Suprapubic skin (tissue), 4 donors: Measurements from ENCODE around the gene RNF114. TPM values are rescaled to one million over a fixed set of nuclear protein-coding genes. Genes with fewer than 3 reads are reported as not detected.

ENCODE experiments used
- DNase-seq, 2 donors: peaks; one replicate each; pipeline ENCODE4 v3.0.0-alpha.2; 2019; ENCODE audit warnings: low spot score in 2 of 2
- H3K27ac ChIP-seq: fragments of 200-600 bp; sonication (generic); one replicate; pipeline ENCODE4 v1.5.1; 2019
- H3K27me3 ChIP-seq: fragments of 200-600 bp; sonication (generic); one replicate; pipeline ENCODE4 v1.5.1; 2019
- H3K36me3 ChIP-seq: fragments of 200-600 bp; sonication (generic); one replicate; pipeline ENCODE4 v1.5.1; 2019
- H3K4me1 ChIP-seq: fragments of 200-600 bp; sonication (generic); one replicate; pipeline ENCODE4 v1.5.1; 2019
- H3K4me3 ChIP-seq: fragments of 200-600 bp; sonication (generic); one replicate; pipeline ENCODE4 v1.5.1; 2019; ENCODE audit warnings: mild to moderate bottlenecking
- H3K9me3 ChIP-seq: fragments of 200-600 bp; sonication (generic); one replicate; pipeline ENCODE4 v1.5.1; 2019
- EP300 ChIP-seq: sonication (generic); formaldehyde crosslinking; IDR thresholded peaks from one replicate; pipeline ENCODE4 v1.6.1; 2017; ENCODE audit warnings: antibody characterized with exemption
- POLR2A ChIP-seq, 2 donors: fragments of 450-650 bp; IDR thresholded peaks; one replicate each; pipeline ENCODE4 v1.6.1; 2017; ENCODE audit warnings: antibody characterized with exemption in 2 of 2, mild to moderate bottlenecking in 2 of 2, moderate library complexity in 2 of 2
- POLR2AphosphoS5 ChIP-seq, 3 donors: sonication (generic); formaldehyde crosslinking; IDR thresholded peaks; one replicate each; pipeline ENCODE4 v1.6.1; 2017; ENCODE audit warnings: antibody characterized with exemption in 3 of 3
- WGBS: methylation state at CpG from one replicate; pipeline ENCODE4 v1.1.5; 2018; 5-methylcytosine and 5-hydroxymethylcytosine counted together
- total RNA-seq, 4 donors: library from RNA; depleted of rRNA; stranded (reverse); fragments of >200 nt; gene quantifications; one replicate each; pipeline ENCODE4 v1.1.0, GENCODE V29; 2016
- TF ChIP-seq, protein P1 (sequence below), 2 donors: fragments of 200-600 bp in 1 of 2; fragments of 450-650 bp in 1 of 2; sonication (generic) in 1 of 2; IDR thresholded peaks; one replicate each; pipeline ENCODE4 v1.5.1; 2016 to 2019; ENCODE audit warnings: antibody characterized with exemption in 2 of 2, mild to moderate bottlenecking in 1 of 2, moderate library complexity in 1 of 2

RNF114 gene
- total RNA-seq, 4 donors from 2014 or later: 134 to 150 (median 138) TPM

- TF ChIP-seq, protein P1, sequence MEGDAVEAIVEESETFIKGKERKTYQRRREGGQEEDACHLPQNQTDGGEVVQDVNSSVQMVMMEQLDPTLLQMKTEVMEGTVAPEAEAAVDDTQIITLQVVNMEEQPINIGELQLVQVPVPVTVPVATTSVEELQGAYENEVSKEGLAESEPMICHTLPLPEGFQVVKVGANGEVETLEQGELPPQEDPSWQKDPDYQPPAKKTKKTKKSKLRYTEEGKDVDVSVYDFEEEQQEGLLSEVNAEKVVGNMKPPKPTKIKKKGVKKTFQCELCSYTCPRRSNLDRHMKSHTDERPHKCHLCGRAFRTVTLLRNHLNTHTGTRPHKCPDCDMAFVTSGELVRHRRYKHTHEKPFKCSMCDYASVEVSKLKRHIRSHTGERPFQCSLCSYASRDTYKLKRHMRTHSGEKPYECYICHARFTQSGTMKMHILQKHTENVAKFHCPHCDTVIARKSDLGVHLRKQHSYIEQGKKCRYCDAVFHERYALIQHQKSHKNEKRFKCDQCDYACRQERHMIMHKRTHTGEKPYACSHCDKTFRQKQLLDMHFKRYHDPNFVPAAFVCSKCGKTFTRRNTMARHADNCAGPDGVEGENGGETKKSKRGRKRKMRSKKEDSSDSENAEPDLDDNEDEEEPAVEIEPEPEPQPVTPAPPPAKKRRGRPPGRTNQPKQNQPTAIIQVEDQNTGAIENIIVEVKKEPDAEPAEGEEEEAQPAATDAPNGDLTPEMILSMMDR (IDR thresholded peaks at IDR 0.05): no peak
- no peak for TF ChIP-seq EP300
- TF ChIP-seq POLR2AphosphoS5 (IDR thresholded peaks at IDR 0.05): no peak
- no peak for TF ChIP-seq POLR2A (IDR thresholded peaks at IDR 0.05)
- H3K36me3 ChIP-seq: peaks cover 44% of the 10 kb centered on the region
- H3K27me3 ChIP-seq: no peaks in the 10 kb centered on the region
- 74% methylated on average over 9 of the region's 9 CpGs for WGBS
- peaks cover 32% of the 10 kb centered on the region for H3K4me1 ChIP-seq
- H3K4me3 ChIP-seq: no peak overlapping the region
- no peak for DNase-seq
- no peak overlapping the region for H3K27ac ChIP-seq
- H3K9me3 ChIP-seq: no peaks in the 10 kb centered on the region
These were observed 46.9 kb upstream of the RNF114 start for GRCh38 chr20:49889001-49889934.

DNA sequence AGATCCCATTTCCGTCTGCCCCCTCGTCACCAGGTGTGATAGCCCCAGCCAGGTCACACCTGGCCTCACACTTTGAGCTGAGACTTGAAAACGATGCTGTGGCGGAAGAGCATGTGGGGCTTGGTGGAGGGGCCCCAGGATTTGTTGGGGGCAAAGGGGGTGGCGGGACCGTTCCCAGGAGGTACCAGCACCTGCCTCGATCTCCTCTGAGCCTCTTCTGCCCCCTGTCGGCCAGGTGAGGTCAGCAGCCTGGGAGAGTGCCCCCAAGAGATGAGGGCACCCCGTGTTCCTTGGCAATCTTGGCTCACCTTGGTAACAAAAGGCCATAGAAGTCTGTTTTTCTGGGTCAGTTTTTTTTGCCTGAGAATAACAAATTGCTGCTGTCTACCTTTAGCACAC lies 46.3 kb upstream of the RNF114 start:
- 66% methylated on average over 9 of the region's 9 CpGs for WGBS
- TF ChIP-seq POLR2A (IDR thresholded peaks at IDR 0.05) (no peak), EP300 (no peak), POLR2AphosphoS5 (IDR thresholded peaks at IDR 0.05) (no peak)
- TF ChIP-seq, protein P1 (IDR thresholded peaks at IDR 0.05): no peak

GRCh38 chr20:49890471-49891361 lies 45.5 kb upstream of the RNF114 start:
- H3K36me3 ChIP-seq: peaks cover 29% of the 10 kb centered on the region
- H3K4me1 ChIP-seq: peaks cover 32% of the 10 kb centered on the region
- WGBS: 69% methylated on average over 18 of the region's 21 CpGs
- H3K9me3 ChIP-seq: no peaks in the 10 kb centered on the region
- TF ChIP-seq, protein P1 (IDR thresholded peaks at IDR 0.05): no peak
- no peak for TF ChIP-seq EP300
- no peak for TF ChIP-seq POLR2AphosphoS5 (IDR thresholded peaks at IDR 0.05)
- no peak for TF ChIP-seq POLR2A (IDR thresholded peaks at IDR 0.05)
- H3K27me3 ChIP-seq: no peaks in the 10 kb centered on the region
- DNase-seq: no peak
- H3K27ac ChIP-seq: no peak overlapping the region
- H3K4me3 ChIP-seq: no peak overlapping the region

More for the DNA sequence above, 46.3 kb upstream of the RNF114 start:
- Histone ChIP-seq H3K4me3 (no peak overlapping the region), H3K36me3 (peaks cover 37% of the 10 kb centered on the region), H3K4me1 (peaks cover 32% of the 10 kb centered on the region), H3K27me3 (no peaks in the 10 kb centered on the region), H3K9me3 (no peaks in the 10 kb centered on the region), H3K27ac (no peak overlapping the region)
- DNase-seq: no peak

- no peak for DNase-seq
- Histone ChIP-seq H3K27ac (no peak overlapping the region), H3K9me3 (no peaks in the 10 kb centered on the region), H3K4me1 (peaks cover 30% of the 10 kb centered on the region), H3K36me3 (peaks cover 21% of the 10 kb centered on the region), H3K4me3 (no peak overlapping the region), H3K27me3 (no peaks in the 10 kb centered on the region)
- 87% methylated on average over 13 of the region's 13 CpGs for WGBS
- no peak for TF ChIP-seq EP300
- TF ChIP-seq POLR2AphosphoS5 (IDR thresholded peaks at IDR 0.05): no peak
- TF ChIP-seq, protein P1 (IDR thresholded peaks at IDR 0.05): no peak
- no peak for TF ChIP-seq POLR2A (IDR thresholded peaks at IDR 0.05)
These were observed 44.6 kb upstream of the RNF114 start for GRCh38 chr20:49891476-49892110.
